ENCODE data around the gene NBPF3. TPM values are rescaled to one million over a fixed set of nuclear protein-coding genes. Genes with fewer than 3 reads are reported as not detected.

Gene NBPF3
- total RNA-seq, 1 experiment from 2014 or later, result 17.3 TPM

GRCh38 chr1:21434394-21434793 lies 5.5 kb upstream of the NBPF3 start:
- intact Hi-C loops (cut with micrococcal nuclease), result no loop called here
- TF ChIP-seq, protein P1, sequence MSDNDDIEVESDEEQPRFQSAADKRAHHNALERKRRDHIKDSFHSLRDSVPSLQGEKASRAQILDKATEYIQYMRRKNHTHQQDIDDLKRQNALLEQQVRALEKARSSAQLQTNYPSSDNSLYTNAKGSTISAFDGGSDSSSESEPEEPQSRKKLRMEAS (IDR thresholded peaks at IDR 0.05), result no peak
- TF ChIP-seq CBX3 (IDR thresholded peaks at IDR 0.05; ENCODE audit: low read depth), result no peak
- TF ChIP-seq REST (IDR thresholded peaks at IDR 0.05; ENCODE audit: low read depth), result no peak
- no peak for TF ChIP-seq JUND (IDR thresholded peaks at IDR 0.05)
- TF ChIP-seq, protein P2, sequence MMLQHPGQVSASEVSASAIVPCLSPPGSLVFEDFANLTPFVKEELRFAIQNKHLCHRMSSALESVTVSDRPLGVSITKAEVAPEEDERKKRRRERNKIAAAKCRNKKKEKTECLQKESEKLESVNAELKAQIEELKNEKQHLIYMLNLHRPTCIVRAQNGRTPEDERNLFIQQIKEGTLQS (IDR thresholded peaks at IDR 0.05), result no peak
- TF ChIP-seq ELF1 (IDR thresholded peaks at IDR 0.05; ENCODE audit: borderline replicate concordance, low read depth), result no peak
- H2AFZ ChIP-seq (ENCODE audit: low read depth, low read length, poor library complexity, severe bottlenecking), result no peak overlapping the region
- CTCF ChIA-PET, result no interaction called here
- no peak overlapping the region for H3K9ac ChIP-seq (ENCODE audit: low read length)
- no peak overlapping the region for H3K4me3 ChIP-seq (replicated peaks in 1 of 2; ENCODE audit: low read depth in 1 of 2, low read length in 2 of 2)
- H3K27ac ChIP-seq (ENCODE audit: low read depth, low read length), result no peak overlapping the region
- RAD21 ChIA-PET (ENCODE audit: low non-redundant PET in 1 of 2, low total read pairs in 2 of 2, uncharacterized antibody in 2 of 2, unreplicated experiment in 2 of 2), result no interaction called here
- no peaks in the 10 kb centered on the region for H4K20me1 ChIP-seq (ENCODE audit: insufficient read depth)
- ATAC-seq, result no peak
- no peaks in the 10 kb centered on the region for H3K36me3 ChIP-seq (ENCODE audit: control insufficient read depth in 1 of 2, insufficient read depth in 2 of 2, low read length in 2 of 2)
- H3K79me2 ChIP-seq (ENCODE audit: insufficient read depth, low read length), result no peaks in the 10 kb centered on the region
- H3K4me2 ChIP-seq (ENCODE audit: low read length), result no peak overlapping the region
- POLR2A ChIA-PET, result no interaction called here
- no peaks in the 10 kb centered on the region for H3K9me2 ChIP-seq (ENCODE audit: insufficient read depth)
- no TSS peak for BruUV-seq (replicated peaks)
- peaks cover 2 to 10% of the 10 kb centered on the region in 2 experiments; a peak in 2 of 4 replicates for H3K4me1 ChIP-seq (ENCODE audit: control insufficient read depth in 1 of 2, insufficient read depth in 2 of 2, low read length in 2 of 2)
- H3K27me3 ChIP-seq (ENCODE audit: insufficient read depth, low read length), result no peaks in the 10 kb centered on the region
- DNase-seq (ENCODE audit: low read depth, low spot score), result no peak
- no peaks in the 10 kb centered on the region for H3K9me3 ChIP-seq (ENCODE audit: control insufficient read depth in 1 of 2, insufficient read depth in 1 of 2, low read depth in 1 of 2, low read length in 2 of 2)
